GM21381 (cell line): ENCODE measurements around the gene ZNF408.

Experiments
- ATAC-seq: cut with Tn5 transposase; IDR thresholded peaks from one replicate; pipeline ENCODE4 v1.9.1; 2021; ENCODE audit warnings: mild to moderate bottlenecking, moderate library complexity; ENCODE audit not compliant: unreplicated experiment

Gene ZNF408

DNA sequence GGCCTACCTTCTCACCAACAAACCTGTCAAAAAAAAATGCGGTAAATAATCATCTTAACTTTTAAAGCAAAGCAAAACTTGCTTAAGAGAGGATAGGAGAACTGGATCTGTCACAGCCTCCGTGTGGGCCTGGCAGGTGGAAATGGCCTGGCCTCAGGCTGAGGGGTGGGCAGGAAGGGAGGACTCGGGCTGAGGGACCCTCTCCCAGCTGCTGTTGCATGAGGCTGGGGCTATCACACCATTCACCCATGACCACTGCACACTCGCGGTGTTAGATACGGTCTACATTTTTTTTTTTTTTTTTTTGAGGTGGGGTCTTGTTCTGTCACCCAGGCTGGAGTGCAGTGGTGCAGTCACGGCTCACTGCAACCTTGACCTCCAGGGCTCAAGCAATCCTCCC lies 24.9 kb upstream of the ZNF408 start:
- no peak for ATAC-seq

DNA sequence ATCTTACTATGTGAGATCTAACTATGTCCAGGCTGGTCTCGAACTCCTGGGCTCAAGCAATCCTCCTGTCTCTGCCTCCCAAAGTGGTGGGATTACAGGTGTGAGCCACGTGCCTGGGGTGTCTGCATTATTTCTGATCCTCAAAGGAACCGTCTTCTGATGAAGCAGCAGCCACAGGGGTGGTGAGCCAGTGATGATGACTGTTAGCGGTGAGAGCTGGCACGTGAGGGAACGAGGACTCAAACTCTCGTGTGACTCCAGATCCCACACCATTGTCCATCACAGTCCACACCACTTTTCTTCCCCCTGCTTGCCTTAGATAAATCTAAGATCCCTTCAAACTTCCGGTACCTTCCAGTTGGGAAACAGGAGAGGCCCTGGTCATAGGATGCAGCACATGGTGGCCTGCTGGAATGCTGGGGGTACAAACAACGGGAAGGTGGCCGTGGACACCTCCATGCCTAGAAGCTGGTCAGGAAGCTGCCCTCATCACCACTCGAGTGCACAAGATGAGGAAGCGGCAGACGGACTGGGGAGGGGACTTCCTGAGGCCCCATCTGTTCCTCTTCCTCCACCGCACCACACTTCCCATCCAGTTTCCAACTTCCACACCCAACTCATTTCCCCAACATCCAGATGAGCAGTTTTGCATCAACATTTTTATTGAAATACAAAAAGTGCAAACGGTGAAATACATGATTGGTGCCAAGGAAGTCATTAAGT lies 24.2 kb upstream of the ZNF408 start:
- ATAC-seq = no peak

DNA sequence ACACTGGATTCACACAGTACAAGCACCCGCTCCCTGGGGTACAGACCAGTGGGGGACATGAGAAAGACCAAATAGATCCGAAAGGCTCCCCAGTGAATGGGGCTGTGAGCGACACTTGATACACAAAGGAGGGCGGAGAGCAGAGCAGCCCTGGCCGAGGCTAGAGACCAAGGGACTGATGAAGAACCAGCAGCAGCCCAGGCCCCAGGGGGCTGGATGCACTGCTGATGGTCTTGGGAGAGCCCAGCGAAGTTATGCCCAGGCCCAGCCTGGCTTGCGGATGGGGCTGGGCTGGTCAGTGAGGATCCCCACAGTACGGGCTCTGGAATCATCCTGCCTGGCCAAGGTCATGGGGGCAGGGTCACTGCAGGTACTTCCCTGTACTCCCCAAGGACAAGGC lies 23.7 kb upstream of the ZNF408 start:
- no peak for ATAC-seq

DNA sequence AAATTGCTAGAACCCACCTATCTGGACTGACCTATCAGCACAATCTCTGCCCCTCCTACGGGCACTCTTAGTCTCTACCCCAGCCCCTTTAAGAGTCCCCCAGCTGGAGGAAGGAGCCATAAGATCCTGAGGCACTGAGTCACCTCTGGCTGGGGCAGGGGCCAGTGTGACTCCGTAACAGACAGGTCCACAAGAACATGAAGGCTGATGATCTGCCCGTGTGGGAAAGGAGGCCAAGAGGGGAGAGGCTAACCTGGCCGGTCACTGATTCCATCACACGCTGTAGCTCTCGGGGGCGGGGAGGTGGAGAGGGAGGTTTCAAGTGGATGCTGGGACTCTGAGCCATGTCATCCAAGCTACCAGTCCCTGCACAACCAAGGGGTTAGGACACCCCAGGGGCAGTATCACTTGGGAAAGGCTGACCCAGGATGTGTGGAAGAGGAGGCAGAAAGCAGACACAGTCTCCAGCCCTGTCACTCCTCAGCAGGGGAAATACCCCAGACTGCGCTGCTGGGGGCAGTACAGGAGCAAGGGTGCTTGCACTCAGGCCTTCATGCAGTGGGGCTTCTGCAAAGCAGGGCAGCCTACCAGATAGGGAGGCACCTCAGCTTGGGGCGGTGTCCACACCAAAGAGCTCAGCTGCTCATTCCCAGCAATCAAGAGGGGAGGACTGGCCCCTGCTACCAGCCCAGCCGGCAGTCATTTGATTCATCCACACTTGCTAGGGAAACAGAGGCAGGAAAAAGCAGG lies 22.7 kb upstream of the ZNF408 start:
- ATAC-seq = no peak

DNA sequence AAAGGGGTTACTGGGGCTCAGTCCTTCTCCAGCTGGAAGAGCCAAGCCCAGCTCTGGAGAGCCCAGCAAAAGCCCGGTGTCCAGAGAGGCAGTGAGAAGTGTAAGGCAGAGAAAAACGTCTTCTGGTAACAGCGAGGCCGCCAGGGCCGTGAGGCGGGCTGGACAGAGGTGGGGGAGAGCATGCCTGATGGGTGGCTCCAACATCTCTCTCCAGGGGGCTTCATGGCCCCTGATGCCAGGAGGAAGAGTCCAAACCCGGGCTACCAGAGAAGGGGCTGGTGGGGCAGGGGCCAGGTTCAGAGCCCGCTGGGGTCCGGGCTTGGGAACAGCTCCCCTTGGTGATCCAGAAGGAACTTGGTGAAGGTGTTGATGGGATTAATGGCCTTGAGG lies 22.1 kb upstream of the ZNF408 start:
- ATAC-seq = no peak

DNA sequence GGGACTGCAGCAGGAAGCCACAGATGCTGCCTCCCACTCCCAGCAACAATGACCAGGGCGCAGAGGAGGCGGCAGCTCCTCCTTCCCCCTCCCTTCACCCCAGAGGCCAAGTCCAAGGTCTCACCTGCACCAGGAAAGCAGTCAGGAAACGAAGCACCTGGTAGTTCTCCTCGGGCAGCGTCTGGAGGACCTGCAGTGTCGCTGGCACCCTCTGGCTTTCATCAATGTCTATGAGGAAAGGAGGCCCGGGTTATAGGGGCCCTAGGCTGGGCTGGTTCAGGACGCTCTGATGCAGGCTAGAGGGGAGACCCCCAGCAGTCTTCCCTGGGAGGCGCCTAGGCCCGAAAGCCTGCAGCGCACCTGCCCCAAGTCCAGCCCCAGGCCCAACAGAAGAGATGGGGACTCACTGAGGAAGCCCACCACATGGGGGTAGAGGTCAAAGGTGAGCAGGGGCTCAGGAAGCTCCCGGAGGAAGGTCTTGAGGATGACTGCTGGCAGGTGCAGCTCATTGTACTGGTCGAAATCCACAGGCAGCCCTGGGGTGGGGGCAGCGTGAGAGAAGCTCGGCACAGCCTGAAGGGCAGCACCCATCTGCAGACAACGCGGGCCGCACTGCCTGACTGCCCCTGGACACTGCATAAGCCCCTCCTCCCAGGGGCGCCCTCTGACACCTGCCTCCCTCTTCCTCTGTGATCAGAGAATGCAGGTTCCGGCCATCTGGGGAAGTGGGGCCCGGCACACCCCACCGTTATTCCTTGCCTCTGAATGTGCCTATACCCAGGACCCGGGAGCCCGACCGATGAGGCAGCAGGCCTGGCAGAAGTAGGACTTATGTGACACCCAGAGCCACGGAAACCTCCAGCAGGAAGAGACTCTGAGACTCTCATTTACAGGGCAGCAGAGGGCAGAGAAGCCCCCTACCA lies 21.3 kb upstream of the ZNF408 start:
- ATAC-seq = no peak

DNA sequence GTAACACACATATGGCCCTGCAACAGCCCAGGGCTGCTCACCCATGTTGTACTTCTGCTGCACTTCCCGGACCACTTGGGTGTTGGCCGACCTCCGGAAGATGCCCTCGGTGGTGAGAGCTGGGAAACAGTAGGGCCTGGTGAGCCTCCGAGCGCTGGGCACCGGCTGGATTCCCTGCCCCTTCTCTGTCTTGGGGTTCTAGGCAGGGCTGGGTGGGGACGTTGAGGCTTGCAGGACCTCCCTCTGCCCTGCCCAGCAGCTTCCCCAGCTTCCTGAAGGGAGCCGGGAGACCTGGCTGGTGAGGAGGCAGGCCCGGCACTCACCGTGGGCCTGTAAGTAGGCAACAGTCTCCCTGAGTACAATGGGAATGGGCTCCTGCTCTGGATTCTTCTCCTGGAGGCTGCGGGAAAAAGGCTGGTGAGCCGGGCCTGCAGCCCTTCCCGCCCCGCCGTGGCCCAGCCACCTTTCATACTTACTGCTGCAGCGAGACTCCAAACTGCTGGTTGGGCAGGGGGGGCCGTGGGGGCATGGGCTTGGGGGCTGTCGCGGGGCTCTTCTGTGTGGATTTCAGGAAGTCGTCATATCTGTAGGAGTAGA lies 20.6 kb upstream of the ZNF408 start:
- ATAC-seq = no peak

DNA sequence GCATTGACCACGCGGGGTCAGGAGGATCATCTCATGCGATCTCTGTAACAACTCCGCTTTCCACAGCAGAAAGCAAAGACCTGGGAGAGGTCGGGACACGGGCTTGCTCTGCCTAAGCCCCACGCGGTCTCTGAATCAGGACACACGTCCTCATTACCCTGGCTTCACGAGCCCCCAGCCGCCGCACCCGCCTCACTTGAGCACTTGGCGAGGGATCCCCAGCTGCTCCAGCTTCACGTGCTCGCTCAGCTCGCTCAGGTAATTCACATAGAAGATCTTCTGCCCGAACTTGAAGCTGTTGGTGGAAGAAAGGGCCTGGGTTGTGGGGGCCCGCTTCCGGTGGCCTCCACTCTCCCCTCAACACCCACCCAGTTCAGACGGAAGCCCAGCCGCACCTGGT lies 20.0 kb upstream of the ZNF408 start:
- no peak for ATAC-seq

DNA sequence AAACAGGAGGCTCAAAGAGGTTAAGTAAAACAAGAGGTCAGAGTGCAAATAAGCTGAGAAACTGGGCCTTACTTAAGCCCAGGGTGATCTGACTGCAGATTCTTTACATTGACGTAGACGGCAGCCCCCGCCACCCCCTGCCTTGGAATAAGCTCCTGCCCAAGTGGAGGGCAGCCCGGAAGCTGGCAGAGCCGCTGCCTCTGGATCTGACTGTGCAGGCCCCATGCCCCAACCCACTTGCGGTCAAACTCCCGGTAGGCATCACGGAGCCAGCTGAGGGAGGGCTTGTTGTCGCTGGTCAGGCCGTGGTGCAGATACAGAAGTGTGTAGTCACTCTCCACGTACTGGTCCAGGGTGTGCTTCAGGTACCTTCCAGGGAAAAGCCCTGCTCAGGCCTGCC lies 19.0 kb upstream of the ZNF408 start:
- no peak for ATAC-seq

DNA sequence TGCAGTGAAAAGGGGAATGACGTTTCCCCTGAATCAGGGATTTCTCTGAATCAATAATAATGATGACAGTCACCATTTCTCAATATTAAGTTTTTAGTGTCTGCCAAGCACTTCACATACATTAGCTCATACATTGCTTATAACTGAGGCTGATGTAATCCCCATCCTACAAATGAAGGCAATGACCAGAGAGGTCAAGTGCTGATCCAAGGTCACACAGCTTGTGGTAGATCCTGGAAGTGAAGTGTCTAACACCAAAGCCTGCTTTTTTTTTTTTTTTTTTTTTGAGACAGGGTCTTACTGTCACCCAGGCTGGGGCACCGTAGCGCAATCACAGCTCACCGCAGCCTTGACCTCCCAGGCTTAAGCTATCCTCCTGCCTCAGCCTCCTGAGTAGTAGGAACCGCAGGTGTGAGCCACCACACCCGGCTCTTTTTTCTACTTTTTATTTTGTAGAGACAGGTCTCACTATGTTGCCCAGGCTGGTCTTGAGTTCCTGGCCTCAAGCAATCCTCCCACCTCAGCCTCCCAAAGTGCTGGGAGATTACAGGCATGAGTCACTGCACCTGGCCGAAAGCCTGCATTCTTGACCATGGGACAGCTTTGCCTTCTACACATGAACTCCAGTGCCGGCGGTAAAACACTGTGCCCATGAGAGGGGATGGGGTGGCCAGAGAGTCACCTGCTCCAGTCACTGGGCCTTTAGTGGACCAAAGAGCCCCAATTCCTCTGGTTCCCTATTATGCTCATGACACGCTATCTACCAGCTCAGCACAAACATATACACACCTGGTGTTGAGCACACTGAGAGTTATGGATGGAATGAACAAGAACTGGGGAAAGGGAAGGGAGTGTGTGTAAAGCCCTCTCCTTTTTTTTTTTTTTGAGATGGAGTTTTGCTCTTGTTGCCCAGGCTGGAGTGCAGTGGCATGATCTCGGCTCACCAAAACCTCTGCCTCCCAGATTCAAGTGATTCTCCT lies 17.8 kb upstream of the ZNF408 start:
- no peak for ATAC-seq

DNA sequence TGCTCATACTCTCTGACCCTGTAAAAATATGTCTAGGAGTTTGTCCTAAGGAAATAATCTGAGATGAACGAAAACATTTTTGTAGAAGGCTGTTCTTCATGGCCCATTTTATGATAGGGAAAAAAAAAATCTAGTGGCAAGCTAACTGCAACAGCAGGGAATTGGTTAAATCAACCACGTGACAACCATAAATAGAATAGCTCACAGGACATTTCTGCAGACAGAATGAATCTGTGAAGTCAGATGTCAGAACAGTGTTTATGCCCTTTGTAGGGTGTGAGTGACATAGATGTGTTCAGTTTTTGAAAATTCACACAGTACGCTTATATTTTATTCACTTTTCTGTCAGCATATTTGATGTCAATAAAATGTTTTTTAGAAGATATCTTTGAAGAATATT lies 16.5 kb upstream of the ZNF408 start:
- no peak for ATAC-seq

DNA sequence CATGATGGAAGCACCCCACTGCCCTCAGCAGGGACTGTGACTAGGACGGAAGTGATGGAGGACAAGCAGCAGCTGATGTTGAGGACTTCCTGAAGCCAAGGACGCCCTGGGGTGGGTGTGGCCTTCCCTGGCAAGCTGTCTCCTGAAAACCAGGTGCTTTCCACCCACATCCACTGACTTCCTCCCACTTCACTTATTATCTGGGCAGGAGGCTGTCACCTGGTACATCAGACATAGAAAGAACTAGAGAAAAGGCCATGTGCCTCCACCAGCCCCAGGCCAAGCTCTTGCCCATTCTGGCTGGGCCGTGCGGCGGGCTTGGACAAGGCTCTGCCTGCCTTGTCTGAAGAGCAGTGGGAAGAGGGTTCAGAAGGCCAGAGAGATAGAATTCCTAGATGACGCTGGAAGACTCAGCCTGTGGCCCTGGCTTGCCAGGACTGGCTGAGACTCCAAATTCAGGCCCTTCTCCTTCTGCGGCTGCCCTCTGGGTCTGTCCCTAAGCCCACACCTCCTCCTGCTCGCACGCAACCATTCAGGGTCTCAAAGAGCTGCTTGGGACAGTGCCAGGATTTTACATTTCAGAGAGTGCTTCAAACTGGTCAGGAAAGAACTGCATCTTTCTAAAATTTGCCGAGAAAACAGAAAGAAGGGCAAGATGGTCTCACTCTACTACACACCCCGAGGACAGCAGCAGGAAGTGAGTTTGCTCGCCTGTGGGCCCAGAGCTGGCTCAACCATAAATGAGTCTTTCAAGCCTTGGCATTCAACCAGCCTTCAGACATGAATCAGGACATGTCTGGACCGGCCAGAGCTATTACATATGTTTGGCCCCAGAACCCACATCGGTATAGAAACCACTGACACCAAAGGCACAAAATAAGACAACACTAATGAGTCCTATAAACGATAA lies 13.7 kb upstream of the ZNF408 start:
- ATAC-seq = no peak

DNA sequence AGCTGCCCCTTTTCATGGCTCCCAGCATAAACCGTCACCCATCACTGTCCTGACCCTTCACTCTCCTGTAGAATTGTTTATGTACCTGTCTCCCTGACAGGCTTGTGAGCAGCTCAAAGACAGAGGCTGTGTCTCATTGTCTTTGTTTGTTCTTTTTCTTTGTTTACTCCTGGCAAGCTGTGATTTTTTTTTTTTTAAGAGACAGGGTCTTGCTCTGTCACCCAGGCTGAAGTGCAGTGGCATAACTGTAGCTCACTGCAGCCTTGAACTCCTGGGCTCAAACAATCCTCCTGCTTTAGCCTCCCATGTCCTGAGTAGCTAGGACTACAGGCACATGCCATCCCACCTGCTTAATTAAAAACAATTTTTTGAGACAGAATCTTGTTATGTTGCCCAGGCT lies 10.1 kb upstream of the ZNF408 start:
- no peak for ATAC-seq

DNA sequence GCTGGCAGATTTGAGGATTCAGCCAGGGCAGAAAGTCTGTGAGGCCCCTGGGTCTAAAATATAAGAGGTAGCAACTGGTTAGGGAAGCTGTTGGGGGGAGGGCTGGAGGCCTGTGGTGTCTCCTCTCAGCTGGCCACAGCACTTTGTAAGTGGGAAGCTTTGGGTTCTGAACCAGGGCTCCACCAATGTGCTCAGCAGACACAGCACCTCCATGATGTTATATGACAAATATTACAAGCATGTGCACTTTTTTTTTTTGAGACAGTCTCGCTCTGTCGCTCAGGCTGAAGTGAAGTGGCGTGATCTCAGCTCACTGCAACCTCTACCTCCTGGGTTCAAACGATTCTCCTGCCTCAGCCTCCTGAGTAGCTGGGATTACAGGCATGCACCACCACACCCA lies 8.4 kb upstream of the ZNF408 start:
- ATAC-seq = no peak

DNA sequence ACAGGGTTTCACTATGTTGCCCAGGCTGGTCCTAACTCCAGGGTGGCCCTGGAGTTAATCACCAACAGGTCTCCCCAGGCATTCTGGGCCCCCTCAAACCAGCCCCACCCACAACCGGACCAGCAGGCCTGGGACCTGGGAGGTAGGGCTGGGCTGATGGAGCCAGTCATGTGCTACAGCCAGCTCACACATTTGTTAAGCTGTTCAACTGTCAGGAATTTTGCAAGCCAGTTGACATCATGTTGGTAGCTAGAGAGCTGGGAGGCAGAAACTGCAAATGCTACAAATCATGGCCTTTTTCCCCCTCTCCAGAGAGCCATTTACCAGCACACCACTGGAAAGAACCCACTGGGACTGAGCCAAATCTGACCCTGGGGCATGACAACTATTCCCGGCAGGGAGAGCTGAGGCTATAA lies 7.2 kb upstream of the ZNF408 start:
- no peak for ATAC-seq

DNA sequence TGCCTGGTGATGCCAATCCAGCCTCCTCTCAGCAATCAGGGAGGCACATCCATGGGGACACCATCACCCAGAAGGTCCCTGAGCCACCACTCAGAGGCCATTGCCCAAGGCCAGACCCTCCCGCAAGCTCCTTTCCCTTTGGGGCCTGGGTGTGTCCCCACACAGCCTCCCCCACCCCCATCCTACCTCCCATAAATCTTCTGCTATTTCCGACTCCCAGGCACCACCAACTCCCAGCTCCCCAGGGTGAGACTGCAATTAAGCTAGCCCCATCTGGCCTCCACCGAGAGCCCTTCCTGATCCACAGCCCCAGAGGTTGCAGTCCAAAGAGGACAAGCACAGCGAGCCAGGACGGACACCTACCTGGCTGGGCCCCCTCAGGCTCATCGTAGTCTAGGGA lies 6.8 kb upstream of the ZNF408 start:
- ATAC-seq = no peak

DNA sequence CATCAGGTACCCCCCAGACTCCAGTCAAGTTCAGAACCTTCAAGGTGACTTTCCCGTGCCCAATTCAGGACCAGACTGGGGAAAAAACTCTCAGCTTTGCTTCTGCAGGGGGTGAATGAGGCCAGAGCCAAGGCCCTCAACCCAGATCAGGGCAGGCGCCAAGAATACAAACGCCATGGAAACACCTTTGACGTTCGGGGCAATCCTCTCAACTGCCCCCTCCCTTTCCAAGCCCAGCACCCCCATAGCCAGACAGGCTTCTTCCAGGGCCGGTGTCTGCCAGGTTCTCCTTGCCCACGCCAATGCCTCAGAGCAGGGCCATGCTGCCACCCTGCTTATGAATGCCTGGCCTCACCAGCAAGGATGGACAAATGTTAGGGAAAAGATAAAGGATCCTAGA lies 6.2 kb upstream of the ZNF408 start:
- no peak for ATAC-seq

DNA sequence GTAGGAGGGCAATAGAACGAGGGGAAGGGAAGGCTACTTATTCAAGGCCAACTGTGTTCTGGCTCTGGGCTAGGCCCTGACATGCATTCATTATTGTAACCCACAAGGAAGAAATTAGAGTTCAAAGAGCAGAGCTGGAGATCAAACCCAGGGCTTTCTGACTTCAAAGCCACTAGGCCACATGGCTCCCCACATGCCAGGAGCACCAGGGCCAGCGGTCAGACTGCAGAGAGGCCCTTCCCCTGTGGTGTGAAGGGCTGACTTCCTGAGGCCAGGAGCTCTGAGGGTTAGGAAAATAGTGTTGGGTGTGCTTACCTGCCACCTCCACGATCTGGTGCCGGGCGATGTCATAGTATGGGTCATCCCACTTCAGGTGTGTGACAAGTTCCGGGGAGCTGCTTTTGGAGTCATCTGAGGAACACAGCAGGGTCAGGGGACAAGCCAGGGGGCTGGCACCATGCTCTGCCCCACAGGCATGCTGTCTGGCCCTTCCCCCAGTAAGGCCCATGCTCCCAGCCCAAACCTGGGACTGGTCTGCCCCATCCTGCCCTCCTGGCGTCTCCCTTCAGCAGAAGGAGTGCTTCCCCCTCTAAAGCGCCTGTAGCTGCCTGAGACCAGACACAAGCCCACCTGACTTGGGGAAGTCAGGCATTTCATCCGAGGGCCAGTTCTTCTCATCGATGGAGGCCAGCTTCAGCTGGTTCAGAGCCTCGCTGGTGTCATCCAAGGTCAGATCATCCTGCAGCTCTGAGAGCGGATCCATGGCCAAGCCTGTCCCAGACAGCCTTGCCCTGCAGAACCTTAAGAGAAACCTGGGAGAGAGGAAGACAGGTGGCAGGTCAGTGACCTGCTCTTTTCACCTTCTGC lies 5.3 kb upstream of the ZNF408 start:
- ATAC-seq = no peak
